B cell (primary cell): ENCODE data around the gene RNF166. TPM values are rescaled to one million over a fixed set of nuclear protein-coding genes. Genes with fewer than 3 reads are reported as not detected.
A peak's percentile ranks its signal among the peaks of the same experiment; 100 is the strongest.

ENCODE experiments used
- ATAC-seq: fragments of 200-7000 bp; cut with Tn5 transposase; one replicate; pipeline ENCODE4 v1.10.0; 2021; ENCODE audit warnings: low read depth, mild to moderate bottlenecking, moderate number of reproducible peaks, moderate library complexity
- CTCF ChIA-PET: fragments of 350-600 bp; sonication (Branson Sonifier 250); formaldehyde crosslinking; loops from one replicate; lab custom pipeline; 2021; ENCODE audit warnings: antibody characterized with exemption, inconsistent platforms; lab: Charles Lee
- POLR2A ChIA-PET: fragments of 350-600 bp; sonication (Branson Sonifier 250); formaldehyde crosslinking; loops from one replicate; lab custom pipeline; 2021; ENCODE audit warnings: antibody characterized with exemption; lab: Charles Lee
- DNase-seq: peaks from one replicate; pipeline ENCODE4 v3.0.0; 2013
- H2AFZ ChIP-seq: 2 replicates; pipeline ENCODE4 v1.6.1; 2012; ENCODE audit warnings: mild to moderate bottlenecking, low read depth, low read length; ENCODE audit not compliant: insufficient read depth, poor library complexity, severe bottlenecking
- H3K27ac ChIP-seq, 2 donors: 1 replicate in 1 of 2; 2 replicates in 1 of 2; pipeline ENCODE4 v1.5.1; 2012 to 2013; ENCODE audit warnings: low read length in 2 of 2, mild to moderate bottlenecking in 2 of 2, moderate library complexity in 1 of 2
- H3K27me3 ChIP-seq, 4 experiments: fragments of 200-600 bp in 1 of 4; sonication (generic) in 1 of 4; replicated peaks in 1 of 4; 1 replicate in 2 of 4; 2 replicates in 2 of 4; pipeline versions ENCODE4 v1.6.1 to v1.7.0; 2013 to 2016; ENCODE audit warnings: low read length in 3 of 4, mild to moderate bottlenecking in 2 of 4, mixed read lengths in 1 of 4, moderate library complexity in 1 of 4; ENCODE audit not compliant: insufficient read depth in 4 of 4, control insufficient read depth in 3 of 4; ENCODE audit errors: control extremely low read depth in 1 of 4
- H3K36me3 ChIP-seq, 2 experiments: replicated peaks in 1 of 2; 1 replicate in 1 of 2; 2 replicates in 1 of 2; pipeline versions ENCODE4 v1.6.1 to v1.7.1; 2013; ENCODE audit warnings: low read length in 1 of 2; ENCODE audit not compliant: insufficient read depth in 2 of 2, control insufficient read depth in 1 of 2; ENCODE audit errors: control extremely low read depth in 1 of 2, extremely low read depth in 1 of 2
- H3K4me1 ChIP-seq, 2 donors: fragments of 200-600 bp in 1 of 2; sonication (generic) in 1 of 2; 1 replicate in 1 of 2; 2 replicates in 1 of 2; pipeline versions ENCODE4 v1.5.1 to v1.6.1; 2013 to 2017; ENCODE audit warnings: low read length in 2 of 2; ENCODE audit not compliant: control insufficient read depth in 2 of 2, insufficient read depth in 2 of 2
- H3K4me2 ChIP-seq: replicated peaks from 2 replicates; pipeline ENCODE3; 2012; ENCODE audit warnings: mild to moderate bottlenecking, low read depth, low read length; ENCODE audit not compliant: poor library complexity, severe bottlenecking
- H3K4me3 ChIP-seq, 5 experiments: fragments of 200-600 bp in 1 of 5; sonication (generic) in 1 of 5; 1 replicate in 3 of 5; 2 replicates in 2 of 5; pipeline versions ENCODE4 v1.5.1 to v1.7.0; 2011 to 2016; ENCODE audit warnings: low read length in 4 of 5, mild to moderate bottlenecking in 4 of 5, low read depth in 2 of 5, control low read depth in 1 of 5, moderate library complexity in 1 of 5; ENCODE audit not compliant: insufficient read depth in 1 of 5; ENCODE audit errors: control extremely low read depth in 1 of 5, extremely low read depth in 1 of 5
- H3K79me2 ChIP-seq: fragments of 200-600 bp; sonication (generic); one replicate; pipeline ENCODE4 v1.6.0; 2016; ENCODE audit warnings: low read length; ENCODE audit not compliant: control insufficient read depth, insufficient read depth
- H3K9ac ChIP-seq: fragments of 200-600 bp; sonication (generic); 2 replicates; pipeline ENCODE4 v1.6.1; 2017; ENCODE audit warnings: mild to moderate bottlenecking, low read length, moderate library complexity
- H3K9me3 ChIP-seq, 3 donors: one replicate each; pipeline versions ENCODE4 v1.6.1 to v1.7.1; 2013; ENCODE audit warnings: low read length in 2 of 3; ENCODE audit not compliant: control insufficient read depth in 2 of 3, insufficient read depth in 1 of 3; ENCODE audit errors: control extremely low read depth in 1 of 3
- H4K20me1 ChIP-seq: 2 replicates; pipeline ENCODE4 v1.6.0; 2012; ENCODE audit warnings: mild to moderate bottlenecking, low read length; ENCODE audit not compliant: insufficient read depth, control insufficient read depth, poor library complexity, severe bottlenecking
- H3K27ac Mint-ChIP-seq: one replicate; pipeline ENCODE4 v1.8.0; 2021; ENCODE audit warnings: mixed read lengths
- H3K27me3 Mint-ChIP-seq: one replicate; pipeline ENCODE4 v1.8.0; 2021; ENCODE audit warnings: mixed read lengths
- H3K4me1 Mint-ChIP-seq: one replicate; pipeline ENCODE4 v1.8.0; 2021; ENCODE audit warnings: mixed read lengths
- H3K4me3 Mint-ChIP-seq: one replicate; pipeline ENCODE4 v1.8.0; 2021; ENCODE audit warnings: mixed read lengths
- H3K9me3 Mint-ChIP-seq: one replicate; pipeline ENCODE4 v1.8.0; 2022; ENCODE audit warnings: mixed read lengths; ENCODE audit not compliant: insufficient read depth
- EZH2 ChIP-seq: IDR thresholded peaks from 2 replicates; pipeline ENCODE4 v1.6.1; 2012; ENCODE audit warnings: borderline replicate concordance, low read depth, mild to moderate bottlenecking, moderate library complexity, low read length; ENCODE audit not compliant: insufficient read depth, poor library complexity, severe bottlenecking
- WGBS: methylation state at CpG from one replicate; pipeline ENCODE4 v1.1.5; 2013; ENCODE audit warnings: missing lambda C conversion rate; ENCODE audit not compliant: insufficient coverage; 5-methylcytosine and 5-hydroxymethylcytosine counted together
- intact Hi-C: fragments of 100-400 bp; cut with micrococcal nuclease; formaldehyde crosslinking; loops from one replicate; pipeline ENCODE4 v1.10.0; 2022
- polyA plus RNA-seq: library from polyadenylated mRNA; depleted of rRNA; stranded (reverse); fragments of >200 nt; gene quantifications from 2 replicates; pipeline ENCODE4 v1.2.3, GENCODE V29; 2012
- total RNA-seq, 2 donors: library from RNA; stranded (reverse); fragments of 120-200 nt in 1 of 2; gene quantifications; 1 replicate in 1 of 2; 2 replicates in 1 of 2; pipeline versions ENCODE4 v1.2.3 to v1.2.4, GENCODE V29; 2013 to 2022
- TF ChIP-seq, protein P1 (sequence below): fragments of 200-600 bp; IDR thresholded peaks from one replicate; pipeline ENCODE4 v1.8.0; 2022; ENCODE audit warnings: antibody characterized with exemption, mild to moderate bottlenecking

Gene RNF166
- total and polyA plus RNA-seq, 2 donors (not counting 1 experiment from before 2014, with no cell fraction given) = 64.1 to 65.0 TPM

DNA sequence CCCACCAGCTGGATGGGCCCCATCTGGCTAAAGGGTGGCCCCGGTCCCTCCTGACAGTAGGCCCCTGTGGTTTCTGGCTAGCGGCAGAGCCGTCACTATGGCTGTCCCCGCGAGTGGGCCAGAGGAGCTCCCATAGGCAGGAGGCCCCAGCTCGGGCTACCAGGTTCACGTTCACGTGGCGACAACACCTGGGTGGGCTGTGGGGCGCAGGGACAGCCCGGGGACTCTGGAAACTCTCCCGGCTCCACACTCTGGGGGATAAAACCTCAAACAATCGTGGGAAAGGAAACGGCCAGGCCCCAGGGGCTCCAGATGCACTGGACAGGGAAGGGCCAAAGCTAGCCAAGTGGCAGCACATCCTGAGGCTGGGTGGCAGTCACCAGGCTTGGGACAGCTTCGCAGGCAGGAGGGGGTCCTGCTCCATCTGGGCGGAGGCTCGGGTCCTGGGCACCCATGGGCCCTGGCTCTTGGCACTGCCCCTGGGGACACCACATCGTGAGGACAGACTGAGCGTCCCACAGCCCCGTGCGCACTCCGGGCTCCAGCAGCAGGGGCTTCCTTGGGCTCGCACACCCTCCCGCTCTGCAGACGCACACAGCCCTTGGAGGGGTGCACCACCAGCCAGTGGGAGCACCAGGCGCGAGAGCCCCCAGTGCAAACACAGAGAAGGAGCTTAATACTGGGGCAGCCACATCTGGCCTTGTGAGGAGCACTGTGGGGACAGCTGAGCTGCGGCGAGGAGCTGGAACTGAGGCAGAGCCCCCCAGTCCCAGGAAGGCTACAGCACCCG, 4.4 kb downstream of the RNF166 start:
- Mint-ChIP-seq H3K9me3 (no peaks in the 10 kb centered on the region), H3K27ac (peak overlapping the region; percentile 96), H3K27me3 (no peaks in the 10 kb centered on the region), H3K4me3 (peak overlapping the region; percentile 84), H3K4me1 (peaks cover 70% of the 10 kb centered on the region)
- ATAC-seq (no peak), DNase-seq (no peak)
- peaks cover 62 to 86% of the 10 kb centered on the region in 2 donors for H3K4me1 ChIP-seq
- peak overlapping the region; percentile 60 for H3K9ac ChIP-seq
- TF ChIP-seq, protein P1, sequence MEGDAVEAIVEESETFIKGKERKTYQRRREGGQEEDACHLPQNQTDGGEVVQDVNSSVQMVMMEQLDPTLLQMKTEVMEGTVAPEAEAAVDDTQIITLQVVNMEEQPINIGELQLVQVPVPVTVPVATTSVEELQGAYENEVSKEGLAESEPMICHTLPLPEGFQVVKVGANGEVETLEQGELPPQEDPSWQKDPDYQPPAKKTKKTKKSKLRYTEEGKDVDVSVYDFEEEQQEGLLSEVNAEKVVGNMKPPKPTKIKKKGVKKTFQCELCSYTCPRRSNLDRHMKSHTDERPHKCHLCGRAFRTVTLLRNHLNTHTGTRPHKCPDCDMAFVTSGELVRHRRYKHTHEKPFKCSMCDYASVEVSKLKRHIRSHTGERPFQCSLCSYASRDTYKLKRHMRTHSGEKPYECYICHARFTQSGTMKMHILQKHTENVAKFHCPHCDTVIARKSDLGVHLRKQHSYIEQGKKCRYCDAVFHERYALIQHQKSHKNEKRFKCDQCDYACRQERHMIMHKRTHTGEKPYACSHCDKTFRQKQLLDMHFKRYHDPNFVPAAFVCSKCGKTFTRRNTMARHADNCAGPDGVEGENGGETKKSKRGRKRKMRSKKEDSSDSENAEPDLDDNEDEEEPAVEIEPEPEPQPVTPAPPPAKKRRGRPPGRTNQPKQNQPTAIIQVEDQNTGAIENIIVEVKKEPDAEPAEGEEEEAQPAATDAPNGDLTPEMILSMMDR = no peak
- no peak for TF ChIP-seq EZH2
- no peaks in the 10 kb centered on the region for H3K27me3 ChIP-seq
- no peaks in the 10 kb centered on the region for H3K9me3 ChIP-seq
- H4K20me1 ChIP-seq = peaks cover 18% of the 10 kb centered on the region
- H3K4me2 ChIP-seq = peak overlapping the region; percentile 98
- peaks cover 64% of the 10 kb centered on the region for H3K79me2 ChIP-seq
- H3K27ac ChIP-seq = peak overlapping the region; percentile 84 to 91
- POLR2A ChIA-PET = interaction anchor here (0.9 to 2.6 kb wide), 11 partner anchors 10 to 64 kb away, joined by 3 to 14 read pairs (median 4); partner anchors contain the start of genes IL17C and SNAI3
- 45% methylated on average over 30 of the region's 30 CpGs for WGBS
- peaks cover 0 to 34% of the 10 kb centered on the region in 2 experiments for H3K36me3 ChIP-seq
- H2AFZ ChIP-seq = peak overlapping the region; percentile 44
- CTCF ChIA-PET = interaction anchor here (0.8 to 2.1 kb wide), 7 partner anchors 11 to 264 kb away, joined by 3 to 13 read pairs (median 3); no protein-coding TSS in a partner anchor
- H3K4me3 ChIP-seq = peak overlapping the region; percentile 14 to 69 (median 54)
- intact Hi-C loops = loop anchor here (1.0 to 2.0 kb wide), 5 partner anchors 15 to 67 kb away; partner anchors contain the start of genes CYBA, MVD and SNAI3
